ENCODE measurements around the gene RIC8A. TPM values are rescaled to one million over a fixed set of nuclear protein-coding genes. Genes with fewer than 3 reads are reported as not detected.

The RIC8A gene
- total RNA-seq, 1 donor from 2014 or later: 106 TPM

DNA sequence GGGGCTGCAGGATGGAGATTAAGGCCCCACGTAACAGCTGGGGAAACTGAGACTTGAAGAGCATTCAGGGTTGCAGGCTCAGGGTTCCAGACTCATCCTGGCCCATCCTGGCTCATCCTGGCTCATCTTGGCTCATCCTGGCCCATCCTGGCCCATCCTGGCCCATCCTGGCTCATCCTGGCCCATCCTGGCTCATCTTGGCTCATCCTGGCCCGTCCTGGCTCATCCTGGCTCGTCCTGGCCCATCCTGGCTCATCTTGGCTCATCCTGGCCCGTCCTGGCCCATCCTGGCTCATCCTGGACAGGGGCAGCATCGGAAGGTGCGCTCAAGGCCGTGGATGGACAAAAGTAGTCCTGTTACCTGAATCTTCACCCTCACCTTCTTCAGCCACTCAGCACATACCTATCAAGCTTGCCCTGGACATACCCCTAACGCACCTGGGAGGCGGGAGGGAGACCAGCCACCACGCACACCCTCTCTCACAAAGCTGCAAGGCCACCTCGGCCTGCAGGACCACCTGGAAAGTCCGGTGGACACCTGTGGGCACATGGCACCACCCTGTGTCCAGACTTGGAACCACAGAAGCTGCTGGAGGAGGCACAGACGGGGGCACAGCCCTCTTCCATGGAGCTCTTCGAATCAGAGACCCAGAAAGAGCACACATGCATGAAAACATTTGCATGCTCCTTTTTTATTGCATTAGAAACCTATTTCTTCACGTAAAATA lies 50.4 kb downstream of the RIC8A start:
- no peaks in the 10 kb centered on the region for H3K36me3 ChIP-seq (ENCODE audit: control insufficient read depth, insufficient read depth, low read length)
- FAIRE-seq (no peak), DNase-seq (ENCODE audit: low read depth) (no peak)
- no peak overlapping the region for H3K4me3 ChIP-seq (ENCODE audit: low read depth, low read length)
- H3K27me3 ChIP-seq (ENCODE audit: control insufficient read depth, insufficient read depth, low read length): no peaks in the 10 kb centered on the region
- TF ChIP-seq, protein P1, sequence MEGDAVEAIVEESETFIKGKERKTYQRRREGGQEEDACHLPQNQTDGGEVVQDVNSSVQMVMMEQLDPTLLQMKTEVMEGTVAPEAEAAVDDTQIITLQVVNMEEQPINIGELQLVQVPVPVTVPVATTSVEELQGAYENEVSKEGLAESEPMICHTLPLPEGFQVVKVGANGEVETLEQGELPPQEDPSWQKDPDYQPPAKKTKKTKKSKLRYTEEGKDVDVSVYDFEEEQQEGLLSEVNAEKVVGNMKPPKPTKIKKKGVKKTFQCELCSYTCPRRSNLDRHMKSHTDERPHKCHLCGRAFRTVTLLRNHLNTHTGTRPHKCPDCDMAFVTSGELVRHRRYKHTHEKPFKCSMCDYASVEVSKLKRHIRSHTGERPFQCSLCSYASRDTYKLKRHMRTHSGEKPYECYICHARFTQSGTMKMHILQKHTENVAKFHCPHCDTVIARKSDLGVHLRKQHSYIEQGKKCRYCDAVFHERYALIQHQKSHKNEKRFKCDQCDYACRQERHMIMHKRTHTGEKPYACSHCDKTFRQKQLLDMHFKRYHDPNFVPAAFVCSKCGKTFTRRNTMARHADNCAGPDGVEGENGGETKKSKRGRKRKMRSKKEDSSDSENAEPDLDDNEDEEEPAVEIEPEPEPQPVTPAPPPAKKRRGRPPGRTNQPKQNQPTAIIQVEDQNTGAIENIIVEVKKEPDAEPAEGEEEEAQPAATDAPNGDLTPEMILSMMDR (IDR thresholded peaks at IDR 0.05; ENCODE audit: insufficient read depth, low read length, severe bottlenecking): peak; percentile 24

DNA sequence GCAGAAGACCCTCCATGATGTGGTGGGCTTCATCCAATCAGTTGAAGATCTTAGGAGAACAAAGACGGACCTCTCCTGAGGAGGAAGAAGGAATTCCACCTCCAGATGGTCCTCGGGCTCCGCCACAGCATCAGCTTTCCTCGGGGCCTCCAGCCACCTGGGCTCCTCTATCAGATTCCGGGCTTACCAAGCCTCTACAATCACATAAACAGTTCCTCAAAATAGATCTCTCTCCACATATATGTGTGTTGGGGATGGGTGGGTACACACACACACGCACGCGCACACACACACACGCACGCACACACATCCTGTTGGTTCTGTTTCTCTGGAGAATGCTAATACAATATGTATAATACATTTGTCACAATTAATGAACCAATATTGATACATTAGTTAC lies 51.9 kb downstream of the RIC8A start:
- Histone ChIP-seq H3K36me3 (ENCODE audit: control insufficient read depth, insufficient read depth, low read length) (no peaks in the 10 kb centered on the region), H3K27me3 (ENCODE audit: control insufficient read depth, insufficient read depth, low read length) (no peaks in the 10 kb centered on the region), H3K4me3 (ENCODE audit: low read depth, low read length) (no peak overlapping the region)
- FAIRE-seq: no peak
- TF ChIP-seq, protein P1 (IDR thresholded peaks at IDR 0.05; ENCODE audit: insufficient read depth, low read length, severe bottlenecking): no peak
- no peak for DNase-seq (ENCODE audit: low read depth)

DNA sequence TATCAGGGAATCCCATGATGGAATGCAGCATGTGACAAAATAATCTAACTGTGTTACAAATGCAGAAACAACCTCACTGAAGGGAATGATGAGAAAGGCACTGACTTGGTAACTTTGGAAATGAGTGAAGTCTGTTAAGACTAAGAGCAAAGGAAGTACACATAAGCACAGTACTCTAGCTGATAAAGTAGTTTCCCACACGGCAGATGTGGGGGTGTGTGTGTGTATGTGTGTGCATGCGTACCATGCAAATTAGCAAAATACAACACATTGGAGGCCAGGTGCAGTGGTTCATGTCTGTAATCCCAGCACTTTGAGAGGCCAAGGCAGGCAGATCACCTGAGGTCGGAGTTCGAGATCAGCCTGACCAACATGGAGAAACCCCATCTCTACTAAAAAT lies 54.1 kb downstream of the RIC8A start:
- Histone ChIP-seq H3K36me3 (ENCODE audit: control insufficient read depth, insufficient read depth, low read length) (no peaks in the 10 kb centered on the region), H3K4me3 (ENCODE audit: low read depth, low read length) (no peak overlapping the region), H3K27me3 (ENCODE audit: control insufficient read depth, insufficient read depth, low read length) (no peaks in the 10 kb centered on the region)
- FAIRE-seq (no peak), DNase-seq (ENCODE audit: low read depth) (no peak)
- TF ChIP-seq, protein P1 (IDR thresholded peaks at IDR 0.05; ENCODE audit: insufficient read depth, low read length, severe bottlenecking): no peak

Other genes with a start within 250 kb of the RIC8A start
- gene SCGB1C1, start 14.6 kb upstream of the RIC8A start, total RNA-seq: not detected in 2 replicates
- 16.0 and 16.3 TPM in 2 replicates for gene BET1L, start 309 bp upstream of the RIC8A start, total RNA-seq
- 7.9 and 9.9 TPM in 2 replicates for gene SIRT3, start 28.6 kb downstream of the RIC8A start, total RNA-seq
- 146 and 171 TPM in 2 replicates for gene PSMD13, start 29.3 kb downstream of the RIC8A start, total RNA-seq
- gene NLRP6, start 70.7 kb downstream of the RIC8A start, total RNA-seq: not detected in 2 replicates
- 1.7 and 3.2 TPM in 2 replicates for gene PGGHG, start 81.4 kb downstream of the RIC8A start, total RNA-seq
- not detected in 2 replicates for gene IFITM5, start 91.8 kb downstream of the RIC8A start, total RNA-seq
- 1.4 and 3.7 TPM in 2 replicates for gene IFITM2, start 100.1 kb downstream of the RIC8A start, total RNA-seq
- gene IFITM1, start 106.3 kb downstream of the RIC8A start, total RNA-seq: 1.2 and 1.8 TPM in 2 replicates
- gene IFITM3, start 113.2 kb downstream of the RIC8A start, total RNA-seq: 4.5 and 14.5 TPM in 2 replicates
- 10.8 and 11.4 TPM in 2 replicates for gene B4GALNT4, start 161.8 kb downstream of the RIC8A start, total RNA-seq
- 231 and 328 TPM in 2 replicates for gene PKP3, start 186.5 kb downstream of the RIC8A start, total RNA-seq
- 15.9 and 24.7 TPM in 2 replicates for gene SIGIRR, start 207.3 kb downstream of the RIC8A start, total RNA-seq
- 7.4 and 9.2 TPM in 2 replicates for gene ANO9, start 234.3 kb downstream of the RIC8A start, total RNA-seq
- 26.3 and 29.4 TPM in 2 replicates for gene PTDSS2, start 242.6 kb downstream of the RIC8A start, total RNA-seq